Keratinocyte (primary cell): ENCODE measurements around the gene ZBTB49. TPM values are rescaled to one million over a fixed set of nuclear protein-coding genes. Genes with fewer than 3 reads are reported as not detected.
A peak's percentile ranks its signal among the peaks of the same experiment; 100 is the strongest.

Experiments
- DNase-seq: peaks from one replicate; pipeline ENCODE4 v3.0.0-alpha.2; 2011; ENCODE audit warnings: low read depth, missing footprints, low spot score
- FAIRE-seq: peaks from 2 replicates; lab custom pipeline; 2011; peaks lifted over from hg19 to GRCh38; lab: Jason Lieb, UNC
- H2AFZ ChIP-seq: 2 replicates; pipeline ENCODE4 v1.6.0; 2012; ENCODE audit warnings: low read length, control low read depth, inconsistent platforms; ENCODE audit not compliant: control insufficient read depth
- H3K27ac ChIP-seq: 2 replicates; pipeline ENCODE4 v1.5.1; 2011; ENCODE audit warnings: low read length; ENCODE audit not compliant: control insufficient read depth, insufficient read depth
- H3K27me3 ChIP-seq: 3 replicates; pipeline ENCODE4 v1.6.0; 2011; ENCODE audit warnings: low read length; ENCODE audit not compliant: control insufficient read depth, insufficient read depth; ENCODE audit errors: extremely low read depth
- H3K36me3 ChIP-seq, 2 experiments: 2 replicates in 1 of 2; 3 replicates in 1 of 2; pipeline ENCODE4 v1.5.1; 2011; ENCODE audit warnings: low read length in 2 of 2, mild to moderate bottlenecking in 1 of 2; ENCODE audit not compliant: control insufficient read depth in 2 of 2, insufficient read depth in 2 of 2; ENCODE audit errors: extremely low read depth in 1 of 2
- H3K4me1 ChIP-seq: 3 replicates; pipeline ENCODE4 v1.5.1; 2011; ENCODE audit warnings: low read length; ENCODE audit not compliant: control insufficient read depth, insufficient read depth; ENCODE audit errors: extremely low read depth
- H3K4me2 ChIP-seq: 3 replicates; pipeline ENCODE4 v1.6.0; 2011; ENCODE audit warnings: low read depth, low read length; ENCODE audit not compliant: control insufficient read depth, insufficient read depth; ENCODE audit errors: extremely low read depth
- H3K4me3 ChIP-seq, 3 experiments: fragments of 200-600 bp in 1 of 3; sonication (generic) in 1 of 3; 2 replicates in 2 of 3; 3 replicates in 1 of 3; pipeline ENCODE4 v1.5.1; 2011 to 2016; ENCODE audit warnings: low read length in 3 of 3, mild to moderate bottlenecking in 3 of 3, control low read depth in 2 of 3, inconsistent platforms in 1 of 3, low read depth in 1 of 3, mixed read lengths in 1 of 3, mixed run types in 1 of 3, moderate library complexity in 1 of 3; ENCODE audit not compliant: control insufficient read depth in 2 of 3, insufficient read depth in 2 of 3; ENCODE audit errors: extremely low read depth in 1 of 3
- H3K79me2 ChIP-seq: 2 replicates; pipeline ENCODE4 v1.6.0; 2012; ENCODE audit warnings: low read length; ENCODE audit not compliant: control insufficient read depth, insufficient read depth
- H3K9ac ChIP-seq: 3 replicates; pipeline ENCODE4 v1.6.0; 2011; ENCODE audit warnings: low read length; ENCODE audit not compliant: control insufficient read depth, insufficient read depth; ENCODE audit errors: extremely low read depth
- H3K9me1 ChIP-seq: 3 replicates; pipeline ENCODE4 v1.6.0; 2011; ENCODE audit warnings: low read length; ENCODE audit not compliant: control insufficient read depth, insufficient read depth; ENCODE audit errors: extremely low read depth
- H3K9me3 ChIP-seq: 2 replicates; pipeline ENCODE4 v1.5.1; 2012; ENCODE audit warnings: low read depth, low read length; ENCODE audit not compliant: control insufficient read depth
- H4K20me1 ChIP-seq: 3 replicates; pipeline ENCODE4 v1.6.0; 2011; ENCODE audit warnings: low read length; ENCODE audit not compliant: control insufficient read depth, insufficient read depth; ENCODE audit errors: extremely low read depth
- CTCF ChIP-seq, 3 experiments: IDR thresholded peaks in 1 of 3; conservative IDR thresholded peaks in 1 of 3; optimal IDR thresholded peaks in 1 of 3; 2 replicates in 2 of 3; 3 replicates in 1 of 3; pipeline versions ENCODE3 to v1.5.1; 2011; ENCODE audit warnings: low read length in 3 of 3, mild to moderate bottlenecking in 3 of 3, moderate library complexity in 2 of 3, control low read depth in 1 of 3, inconsistent platforms in 1 of 3; ENCODE audit not compliant: insufficient read depth in 2 of 3; ENCODE audit errors: extremely low read depth in 1 of 3
- EZH2 ChIP-seq: IDR thresholded peaks from one replicate; pipeline ENCODE4 v1.6.1; 2012; ENCODE audit warnings: inconsistent platforms, mild to moderate bottlenecking, low read length, moderate library complexity
- dilution Hi-C: fragments of 300-500 bp; cut with MboI; formaldehyde crosslinking; loops from one replicate; pipeline ENCODE4 v1.7.0; 2020; ENCODE audit warnings: low sequenced_read_pairs; ENCODE audit not compliant: extremely low pct_ligation_motif_present
- polyA minus RNA-seq, 3 experiments: library from RNA; depleted of rRNA, polyadenylated mRNA; stranded (reverse); fragments of >200 nt; gene quantifications; 1 replicate in 1 of 3; 2 replicates in 1 of 3; 3 replicates in 1 of 3; pipeline ENCODE4 v1.2.3, GENCODE V29; 2011
- polyA plus RNA-seq, 5 experiments: library from polyadenylated mRNA; depleted of rRNA in 3 of 5; stranded (reverse) in 3 of 5; stranded (forward) in 1 of 5; unstranded in 1 of 5; fragments of >200 nt; gene quantifications; 1 replicate in 1 of 5; 2 replicates in 3 of 5; 3 replicates in 1 of 5; pipeline versions ENCODE4 v1.2.1 to v1.2.3, GENCODE V29; 2011 to 2012; ENCODE audit warnings: missing spikeins in 2 of 5, low read depth in 1 of 5, low replicate concordance in 1 of 5

ZBTB49 gene
- polyA plus RNA-seq (2.1 to 4.2 TPM (median 3.8 TPM) in 3 replicates), polyA minus RNA-seq (2.2 to 6.4 TPM (median 4.4 TPM) in 3 replicates)
- polyA plus RNA-seq (2011; ENCODE audit: low read depth), result 12.5 TPM
- 1.5 and 2.4 TPM in 2 replicates for polyA plus RNA-seq (2011; cell fraction: cytosol; rRNA removed)
- 10.2 and 10.8 TPM in 2 replicates for polyA plus RNA-seq (2011; cell fraction: nucleus; rRNA removed)
- 1.9 and 2.5 TPM in 2 replicates for polyA plus RNA-seq (2012; ENCODE audit: low replicate concordance)
- polyA minus RNA-seq (2011; cell fraction: cytosol; rRNA and poly(A)+ RNA removed), result 2.9 TPM
- 3.3 and 4.0 TPM in 2 replicates for polyA minus RNA-seq (2011; cell fraction: nucleus; rRNA and poly(A)+ RNA removed)

GRCh38 chr4:4289941-4290850, at the start of gene ZBTB49, which contains the start of gene LYAR:
Gene ZBTB49 (plus strand): TSS chr4:4290251. CDS start chr4:4299946, 9,695 bp downstream.
Gene LYAR (minus strand): TSS chr4:4290154. CDS start chr4:4283742, 6,412 bp downstream.
- dilution Hi-C loops, result no loop called here
- Histone ChIP-seq H3K4me1 (peaks cover 11% of the 10 kb centered on the region), H3K9me1 (no peaks in the 10 kb centered on the region), H4K20me1 (no peaks in the 10 kb centered on the region), H3K4me3 (peak within 1 kb of the TSS; percentile 86 to 96 (median 93)), H3K27ac (peak within 1 kb of the TSS; percentile 73), H3K4me2 (peak within 1 kb of the TSS; percentile 99), H2AFZ (peak within 1 kb of the TSS; percentile 89), H3K36me3 (peaks cover 4 to 16% of the 10 kb centered on the region in 2 experiments), H3K27me3 (no peaks in the 10 kb centered on the region), H3K9ac (peak within 1 kb of the TSS; percentile 89), H3K9me3 (no peaks in the 10 kb centered on the region), H3K79me2 (peaks cover 65% of the 10 kb centered on the region)
- TF ChIP-seq CTCF (optimal IDR thresholded peaks at IDR 0.05 in 1 of 3, IDR thresholded peaks at IDR 0.05 in 1 of 3, conservative IDR thresholded peaks at IDR 0.05 in 1 of 3; ENCODE audit: extremely low read depth in 1 of 3, insufficient read depth in 2 of 3, low read length in 3 of 3), result no peak
- no peak for TF ChIP-seq EZH2
- DNase-seq (peak; percentile 66), FAIRE-seq (peak; percentile 65)

GRCh38 chr4:4245172-4245571, 44.9 kb upstream of the ZBTB49 start:
- H3K9ac ChIP-seq, result no peak overlapping the region
- FAIRE-seq (no peak), DNase-seq (no peak)
- H3K4me1 ChIP-seq, result peaks cover 11% of the 10 kb centered on the region
- H3K79me2 ChIP-seq, result peaks cover 11% of the 10 kb centered on the region
- dilution Hi-C loops, result no loop called here
- H4K20me1 ChIP-seq, result no peaks in the 10 kb centered on the region
- peaks cover 15 to 17% of the 10 kb centered on the region in 2 experiments for H3K36me3 ChIP-seq
- H3K4me2 ChIP-seq, result no peak overlapping the region
- H3K27me3 ChIP-seq, result no peaks in the 10 kb centered on the region
- TF ChIP-seq EZH2 (no peak), CTCF (optimal IDR thresholded peaks at IDR 0.05 in 1 of 3, IDR thresholded peaks at IDR 0.05 in 1 of 3, conservative IDR thresholded peaks at IDR 0.05 in 1 of 3; ENCODE audit: extremely low read depth in 1 of 3, insufficient read depth in 2 of 3, low read length in 3 of 3) (no peak)
- H3K4me3 ChIP-seq, result no peak overlapping the region
- no peak overlapping the region for H2AFZ ChIP-seq
- H3K9me3 ChIP-seq, result no peaks in the 10 kb centered on the region
- H3K27ac ChIP-seq, result no peak overlapping the region
- H3K9me1 ChIP-seq, result no peaks in the 10 kb centered on the region
